GM19468 (cell line): ENCODE data around the gene NTF3.

Experiments used
- ATAC-seq: cut with Tn5 transposase; IDR thresholded peaks from one replicate; pipeline ENCODE4 v1.9.1; 2021; ENCODE audit warnings: mild to moderate bottlenecking, moderate library complexity, moderate number of reproducible peaks; ENCODE audit not compliant: unreplicated experiment; ENCODE audit errors: extremely low read depth

NTF3 gene

DNA sequence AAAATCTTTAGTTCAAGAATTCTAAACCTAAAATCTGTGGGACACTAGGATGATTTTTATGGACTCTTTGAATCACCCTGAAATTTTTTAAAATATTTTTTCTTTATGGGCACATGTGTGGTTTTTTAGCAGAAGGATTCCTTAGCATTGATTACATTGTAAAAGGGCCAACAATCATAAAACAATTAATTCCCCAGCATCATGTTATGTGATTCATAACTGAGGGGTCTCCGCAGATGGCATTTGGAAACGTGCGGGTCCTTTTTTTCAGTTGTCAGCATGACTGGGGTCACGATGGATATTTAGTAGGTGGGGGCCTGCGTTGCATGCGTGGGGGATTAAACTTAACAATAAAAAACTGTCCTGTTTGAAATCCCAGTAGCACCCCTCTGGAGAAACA lies 52.5 kb downstream of the NTF3 start:
- ATAC-seq, result no peak

DNA sequence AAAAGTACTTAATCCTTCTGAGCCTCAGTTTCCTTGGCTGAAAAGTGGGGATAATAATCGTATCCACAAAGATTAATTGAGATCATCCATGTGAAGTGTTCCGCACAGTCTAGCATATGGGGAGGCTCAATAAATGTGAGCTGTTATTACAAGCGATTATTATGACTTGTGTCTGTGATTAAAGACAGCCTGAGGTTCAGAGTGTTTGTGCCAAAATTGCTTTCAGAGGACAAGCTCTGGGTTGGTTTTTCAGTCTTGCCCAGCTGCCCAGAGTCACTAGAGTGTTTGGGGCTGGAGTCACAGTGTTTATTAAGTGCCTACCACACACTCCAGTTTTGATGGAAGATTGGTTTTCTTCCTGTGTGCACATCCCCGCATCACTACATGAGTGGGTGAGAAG lies 53.5 kb downstream of the NTF3 start:
- ATAC-seq, result no peak

- ATAC-seq, result no peak
Observed at GRCh38 chr12:5487076-5487475, 55.2 kb downstream of the NTF3 start.

DNA sequence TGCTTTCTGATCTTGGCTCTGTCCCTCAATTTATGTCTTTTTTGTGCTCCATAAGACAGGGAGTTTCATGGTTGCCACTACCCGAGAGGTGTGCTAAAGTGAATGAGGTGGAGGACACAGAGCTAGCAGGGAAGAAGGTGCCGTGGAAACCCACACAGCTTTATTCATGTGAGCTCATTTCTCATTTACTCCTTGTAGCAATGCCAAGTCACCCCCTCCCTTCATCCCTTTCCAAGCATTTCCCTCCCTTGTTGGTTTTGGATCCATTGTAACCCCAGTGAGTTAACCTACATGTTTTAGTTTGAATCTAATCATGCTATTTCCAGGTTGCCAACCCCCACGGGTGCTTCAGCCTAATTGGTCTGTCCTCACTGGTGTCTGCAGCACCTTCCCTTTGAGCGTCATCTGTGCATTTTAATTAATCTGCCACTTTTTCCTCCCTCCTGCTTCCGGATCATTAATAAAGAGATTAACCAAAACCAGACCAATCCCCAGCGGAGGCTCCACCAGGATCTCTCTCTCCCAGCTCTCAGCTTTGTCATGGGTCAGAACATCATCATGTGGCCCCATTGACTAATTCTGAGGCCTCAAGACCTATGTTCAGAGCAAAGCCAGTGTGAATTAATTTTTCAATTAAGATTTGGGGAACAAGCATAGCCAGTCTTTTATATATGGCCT lies 56.2 kb downstream of the NTF3 start:
- no peak for ATAC-seq

GRCh38 chr12:5488626-5488955 lies 56.7 kb downstream of the NTF3 start:
- no peak for ATAC-seq

DNA sequence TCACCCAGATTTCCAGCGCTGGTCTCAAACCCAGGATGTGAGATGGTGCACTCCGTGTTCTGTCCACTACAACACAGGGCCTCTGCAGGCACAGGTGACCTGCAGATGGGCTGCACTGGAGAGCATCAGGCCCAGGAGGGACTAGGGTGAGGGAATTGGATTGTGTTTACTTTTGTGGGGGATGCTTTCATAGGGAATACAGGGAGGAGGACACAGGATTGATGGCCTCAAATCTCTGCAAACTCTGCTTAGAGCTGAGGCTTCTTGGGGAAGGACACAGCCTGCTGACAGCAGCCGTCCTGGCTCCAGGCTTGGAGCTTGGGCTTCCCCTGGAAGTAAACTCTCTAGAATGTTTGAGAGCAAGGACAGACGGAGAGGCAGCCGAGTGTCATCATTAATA lies 57.1 kb downstream of the NTF3 start:
- ATAC-seq, result no peak

- no peak for ATAC-seq
Observed at GRCh38 chr12:5489760-5490406, 58.0 kb downstream of the NTF3 start.

DNA sequence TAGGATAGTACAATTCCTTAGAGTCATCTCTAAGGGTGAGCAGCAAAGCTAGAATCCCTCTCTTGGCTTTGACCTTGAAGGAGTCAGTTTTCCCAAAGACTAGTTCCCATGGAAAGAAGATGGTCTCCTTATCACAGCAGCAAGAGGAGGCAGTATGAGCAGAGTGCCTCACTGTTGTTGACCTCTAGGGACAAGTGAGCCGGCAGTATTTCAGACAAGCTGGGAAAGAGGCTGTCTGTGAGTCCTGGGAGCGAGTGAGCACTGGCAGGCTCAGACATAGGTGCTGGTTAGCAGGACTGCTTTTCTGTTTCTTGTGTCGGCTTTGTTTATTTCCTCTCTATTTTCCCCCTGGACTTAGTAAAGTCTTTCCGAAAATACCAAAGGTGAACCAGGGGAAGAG lies 60.7 kb downstream of the NTF3 start:
- ATAC-seq, result no peak

DNA sequence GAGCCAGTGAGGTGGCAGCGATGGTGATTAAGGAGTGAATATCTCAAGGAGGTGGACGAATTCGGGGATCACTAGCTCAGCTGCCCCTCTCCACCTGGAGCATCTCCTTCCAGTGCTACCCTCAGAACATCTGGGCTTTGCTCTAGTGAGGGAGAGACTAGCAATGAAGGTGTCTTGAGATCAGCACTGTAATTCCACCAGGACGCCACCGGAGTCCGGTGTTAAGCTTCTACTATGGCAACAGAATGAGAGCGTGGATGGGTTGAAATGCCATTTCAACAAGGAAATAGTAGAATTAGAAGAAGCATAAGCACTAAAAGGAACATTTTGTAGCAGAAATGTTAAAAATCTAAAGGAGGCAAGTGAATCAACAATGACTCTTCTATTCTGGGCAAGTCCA lies 61.1 kb downstream of the NTF3 start:
- ATAC-seq, result no peak

- no peak for ATAC-seq
Observed at GRCh38 chr12:5494343-5494742, 62.4 kb downstream of the NTF3 start.

DNA sequence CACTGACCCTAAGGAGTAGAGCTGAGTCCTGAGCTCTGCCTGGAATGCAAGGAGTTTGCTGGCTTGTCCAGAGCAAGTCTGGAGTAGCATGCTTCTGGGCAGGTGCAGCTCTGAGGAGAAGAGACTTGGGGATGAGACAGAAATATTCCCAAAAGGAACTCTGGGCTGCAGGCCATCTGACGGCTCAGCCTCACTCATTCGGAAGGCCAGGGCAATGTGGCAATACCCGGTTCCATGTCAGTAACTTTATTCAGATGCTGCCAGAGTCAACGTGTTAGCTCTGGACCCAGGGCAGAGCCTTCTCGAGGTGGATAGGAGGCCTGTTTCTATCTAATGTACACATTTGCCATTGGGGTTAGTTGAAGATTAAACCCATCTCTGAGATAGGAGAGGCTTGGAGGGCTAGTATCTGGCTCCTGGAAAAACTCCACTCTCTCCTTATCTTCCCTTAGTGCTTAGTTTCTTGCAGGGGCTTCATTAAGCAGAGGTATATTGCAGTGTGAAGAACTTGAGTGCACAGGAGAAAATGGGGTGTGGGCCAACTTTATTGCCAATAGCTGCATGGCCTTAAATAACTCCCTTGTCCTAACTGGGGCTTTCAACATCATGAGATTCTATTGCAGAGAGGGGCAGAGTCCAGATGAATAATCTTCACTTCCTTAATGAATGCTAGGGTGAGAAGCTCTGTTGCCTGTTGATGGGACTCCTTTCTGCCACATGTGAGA lies 65.6 kb downstream of the NTF3 start:
- no peak for ATAC-seq

- no peak for ATAC-seq
Observed at GRCh38 chr12:5498076-5498475, 66.2 kb downstream of the NTF3 start.

DNA sequence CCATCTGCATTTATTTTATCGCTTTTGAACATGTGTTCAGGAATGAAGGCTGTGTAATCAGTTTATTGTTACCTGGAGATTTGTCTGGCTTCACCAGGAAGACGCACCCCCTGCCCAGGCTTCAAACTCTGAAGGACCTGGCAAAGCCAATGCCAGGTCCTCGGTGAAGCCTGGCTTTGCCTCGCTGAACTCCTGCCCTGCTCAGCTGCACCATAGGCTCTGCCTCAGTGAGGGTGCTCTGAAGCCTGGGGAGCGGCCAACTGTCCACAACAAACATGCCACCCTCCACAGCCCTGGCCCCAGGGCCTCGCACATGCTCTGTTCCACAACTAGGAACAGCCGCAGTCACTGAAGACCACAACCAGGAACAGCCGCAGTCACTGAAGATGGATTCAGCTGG lies 66.9 kb downstream of the NTF3 start:
- ATAC-seq, result no peak

DNA sequence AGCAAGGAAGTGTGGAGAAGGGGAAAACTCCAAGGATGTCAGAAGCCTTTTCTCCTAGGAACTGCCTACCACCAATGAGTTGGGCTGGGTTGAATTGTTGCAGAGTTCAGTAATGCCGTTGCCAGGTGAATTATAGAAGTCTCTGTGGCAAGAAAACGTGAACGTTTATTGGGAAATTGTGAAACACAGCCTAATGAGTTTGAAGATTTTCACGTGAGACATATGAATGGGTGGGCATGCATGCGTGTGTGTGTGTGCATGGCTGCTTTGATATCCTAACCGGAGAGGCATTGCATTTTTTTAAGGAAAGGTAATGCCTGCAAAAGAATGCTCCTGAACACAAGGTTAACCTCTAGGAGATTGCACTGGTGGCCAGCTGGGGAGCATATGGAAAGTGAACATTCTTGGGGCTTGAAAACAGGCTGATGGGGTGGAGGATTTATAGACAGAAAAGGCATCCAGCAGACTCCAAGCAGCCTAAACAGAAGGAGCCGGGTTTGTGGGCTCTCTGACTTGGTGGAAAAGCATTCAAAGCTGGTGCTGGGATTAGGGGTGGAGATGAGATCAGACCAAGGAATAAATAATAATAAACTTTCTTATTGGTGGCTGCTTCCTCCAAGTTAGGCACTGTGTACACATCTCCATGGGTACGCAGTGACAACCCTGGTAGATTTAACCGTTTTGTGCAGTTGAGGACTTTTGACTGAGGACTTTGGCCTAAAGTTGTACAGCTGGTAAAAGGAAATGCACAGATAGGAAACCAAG lies 67.8 kb downstream of the NTF3 start:
- no peak for ATAC-seq

DNA sequence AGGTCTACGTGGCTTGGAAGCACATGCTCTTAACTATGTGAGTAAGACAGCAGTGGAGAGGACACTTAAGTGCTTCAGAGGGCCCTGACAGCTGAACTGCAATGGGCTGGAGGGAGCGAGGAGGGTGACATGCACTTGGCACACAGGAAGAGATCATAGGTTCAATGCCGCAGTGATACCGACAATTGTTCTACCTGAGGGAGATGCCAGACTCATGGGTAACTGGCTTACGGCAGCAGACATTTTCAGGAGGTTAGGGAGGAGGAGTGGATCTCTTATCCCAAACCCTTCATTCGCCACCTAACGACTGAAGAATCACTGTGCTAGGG lies 68.4 kb downstream of the NTF3 start:
- no peak for ATAC-seq

DNA sequence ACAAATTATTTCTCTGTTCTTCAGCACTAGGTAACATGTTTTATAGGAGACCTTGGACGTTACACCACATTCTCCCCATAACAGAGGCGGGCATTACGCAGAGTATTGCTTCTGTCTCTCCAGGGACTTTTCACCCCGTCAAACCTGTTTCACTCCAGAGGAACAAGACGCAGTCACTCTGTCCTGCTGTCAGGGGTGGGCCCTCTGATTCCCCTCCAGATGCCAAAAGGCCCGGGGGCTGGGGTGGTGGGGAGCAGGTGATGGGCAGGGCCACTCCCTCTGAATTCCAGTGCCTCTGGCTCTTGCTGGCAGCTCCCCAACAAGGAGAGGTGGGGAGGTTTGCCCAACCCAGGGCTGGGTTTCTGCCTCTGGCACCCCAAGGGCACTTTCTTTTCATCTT lies 71.9 kb downstream of the NTF3 start:
- no peak for ATAC-seq

- ATAC-seq, result no peak
Observed at GRCh38 chr12:5505116-5505515, 73.2 kb downstream of the NTF3 start.

- ATAC-seq, result no peak
Observed at GRCh38 chr12:5505751-5506150, 73.8 kb downstream of the NTF3 start.

DNA sequence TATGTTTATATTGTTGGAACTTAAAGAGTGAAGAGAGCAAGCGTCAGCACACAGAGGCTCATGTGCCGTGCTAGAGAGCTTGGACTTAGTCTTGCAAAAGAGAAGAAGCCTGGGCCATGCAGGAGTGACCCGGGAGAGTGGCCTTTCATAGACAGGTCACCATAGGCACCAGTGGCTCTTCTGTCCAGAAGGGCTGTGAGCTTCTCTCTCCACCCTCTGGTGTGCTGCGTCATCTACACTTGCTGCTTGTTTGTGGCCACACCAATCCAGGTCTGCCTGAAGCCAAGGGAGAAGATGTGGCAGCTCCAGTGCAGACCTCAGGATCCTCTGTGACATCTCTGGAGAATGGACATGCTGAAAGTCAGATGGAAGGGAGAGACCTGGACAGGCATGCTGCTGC lies 74.4 kb downstream of the NTF3 start:
- ATAC-seq, result no peak

GRCh38 chr12:5506821-5507231 lies 74.9 kb downstream of the NTF3 start:
- ATAC-seq, result no peak

DNA sequence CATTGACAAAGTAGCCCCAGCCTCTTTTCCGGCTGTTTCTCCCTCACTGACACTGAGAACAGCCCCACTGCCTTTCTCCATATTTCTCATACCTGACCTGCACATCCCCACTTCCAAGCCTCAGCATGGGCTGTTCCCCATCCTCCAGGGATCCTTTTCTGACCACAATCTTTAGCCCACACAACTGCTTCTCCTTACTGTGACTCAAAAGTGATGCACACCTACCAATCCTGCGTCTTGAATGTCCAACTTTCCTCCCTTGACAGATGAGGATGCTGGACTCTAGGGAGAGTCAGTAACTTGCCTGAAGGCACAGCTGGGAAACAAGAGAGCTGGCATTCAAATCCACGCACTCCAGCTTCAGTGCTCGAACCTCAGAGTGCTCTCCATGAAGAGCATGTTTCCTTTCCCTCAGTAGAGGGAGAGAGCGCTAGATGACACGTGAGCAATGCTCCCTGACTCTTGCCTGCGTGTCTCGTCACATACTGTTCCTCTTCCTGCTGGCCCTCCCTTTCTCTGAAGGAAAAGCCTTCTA lies 75.6 kb downstream of the NTF3 start:
- ATAC-seq, result no peak
